Right renal cortex interstitium (tissue), 3 donors: ENCODE measurements around the gene LDB2. TPM values are rescaled to one million over a fixed set of nuclear protein-coding genes. Genes with fewer than 3 reads are reported as not detected.

Source experiments
- DNase-seq, 3 donors: peaks; one replicate each; pipeline ENCODE4 v3.0.0-alpha.2; 2013; ENCODE audit warnings: low read depth in 3 of 3, low spot score in 2 of 3
- polyA plus RNA-seq, 3 donors: library from polyadenylated mRNA; unstranded; fragments of 120-200 nt; gene quantifications; one replicate each; pipeline ENCODE4 v1.2.1, GENCODE V29; 2013; ENCODE audit not compliant: insufficient read length in 3 of 3

LDB2 gene
- polyA plus RNA-seq, 3 donors = 93.4 to 111 (median 100) TPM

GRCh38 chr4:16809064-16809463, 89.4 kb downstream of the LDB2 start:
- no peak for DNase-seq

- DNase-seq = no peak
Measured at GRCh38 chr4:16807355-16807754, 91.1 kb downstream of the LDB2 start.

- DNase-seq = no peak
Measured at GRCh38 chr4:16804581-16804980, 93.9 kb downstream of the LDB2 start.

GRCh38 chr4:16802044-16802443, 96.4 kb downstream of the LDB2 start:
- no peak for DNase-seq

- DNase-seq = no peak
Measured at GRCh38 chr4:16801356-16801755, 97.1 kb downstream of the LDB2 start.

- DNase-seq = no peak
Measured at GRCh38 chr4:16794816-16795445, 103.5 kb downstream of the LDB2 start.

- DNase-seq = no peak
Measured at GRCh38 chr4:16791460-16791859, 107.0 kb downstream of the LDB2 start.

GRCh38 chr4:16790508-16790907, 107.9 kb downstream of the LDB2 start:
- no peak for DNase-seq

- no peak for DNase-seq
Measured at GRCh38 chr4:16788868-16789267, 109.6 kb downstream of the LDB2 start.

- DNase-seq = no peak
Measured at GRCh38 chr4:16785793-16786527, 112.5 kb downstream of the LDB2 start.

GRCh38 chr4:16783119-16783518, 115.3 kb downstream of the LDB2 start:
- no peak for DNase-seq

GRCh38 chr4:16779028-16779675, 119.3 kb downstream of the LDB2 start:
- no peak for DNase-seq

- DNase-seq = no peak
Measured at GRCh38 chr4:16777726-16778125, 120.7 kb downstream of the LDB2 start.

GRCh38 chr4:16775411-16776154, 122.9 kb downstream of the LDB2 start:
- no peak for DNase-seq

- DNase-seq = no peak
Measured at GRCh38 chr4:16772366-16772850, 126.0 kb downstream of the LDB2 start.

- no peak for DNase-seq
Measured at GRCh38 chr4:16770710-16771285, 127.6 kb downstream of the LDB2 start.

GRCh38 chr4:16767861-16768260, 130.6 kb downstream of the LDB2 start:
- no peak for DNase-seq

- DNase-seq = no peak
Measured at GRCh38 chr4:16767251-16767650, 131.2 kb downstream of the LDB2 start.

GRCh38 chr4:16765546-16765945, 132.9 kb downstream of the LDB2 start:
- DNase-seq = no peak

- no peak for DNase-seq
Measured at GRCh38 chr4:16764622-16765021, 133.8 kb downstream of the LDB2 start.
